DND-41 (cell line): ENCODE data around the gene ZNF800.

Source experiments
- ATAC-seq: fragments of 200-7000 bp; cut with Tn5 transposase; 3 replicates; pipeline ENCODE4 v1.9.1; 2021; ENCODE audit warnings: low read depth; ENCODE audit not compliant: insufficient read depth
- DNase-seq: peaks from one replicate; pipeline ENCODE4 v3.0.0-alpha.2; 2020
- H2AFZ ChIP-seq: 2 replicates; pipeline ENCODE4 v1.6.0; 2012; ENCODE audit warnings: low read depth, low read length
- H3K27ac ChIP-seq: 2 replicates; pipeline ENCODE4 v1.5.1; 2012; ENCODE audit warnings: low read length, inconsistent platforms
- H3K27me3 ChIP-seq: fragments of 200-600 bp; sonication (generic); 2 replicates; pipeline ENCODE4 v1.6.0; 2012; ENCODE audit warnings: low read length, mild to moderate bottlenecking, inconsistent platforms; ENCODE audit not compliant: insufficient read depth, poor library complexity
- H3K36me3 ChIP-seq: 2 replicates; pipeline ENCODE4 v1.5.1; 2012; ENCODE audit warnings: low read length, inconsistent platforms; ENCODE audit not compliant: insufficient read depth
- H3K4me1 ChIP-seq: 2 replicates; pipeline ENCODE4 v1.5.1; 2012; ENCODE audit warnings: mild to moderate bottlenecking, low read length; ENCODE audit not compliant: insufficient read depth
- H3K4me2 ChIP-seq: 2 replicates; pipeline ENCODE4 v1.6.0; 2012; ENCODE audit warnings: mild to moderate bottlenecking, moderate library complexity, low read length, inconsistent platforms; ENCODE audit not compliant: insufficient read depth
- H3K4me3 ChIP-seq, 2 experiments: fragments of 200-600 bp in 1 of 2; shearing (Covaris generic) in 1 of 2; 2 replicates each; pipeline ENCODE4 v1.5.1; 2012 to 2016; ENCODE audit warnings: inconsistent platforms in 2 of 2, low read length in 2 of 2, mild to moderate bottlenecking in 2 of 2, low read depth in 1 of 2, moderate library complexity in 1 of 2
- H3K79me2 ChIP-seq: 2 replicates; pipeline ENCODE4 v1.6.0; 2012; ENCODE audit warnings: low read length, inconsistent platforms; ENCODE audit not compliant: insufficient read depth
- H3K9ac ChIP-seq: 2 replicates; pipeline ENCODE4 v1.6.0; 2012; ENCODE audit warnings: low read depth, mild to moderate bottlenecking, inconsistent platforms, low read length, moderate library complexity
- H3K9me3 ChIP-seq: 2 replicates; pipeline ENCODE4 v1.5.1; 2012; ENCODE audit warnings: low read length, moderate library complexity, mild to moderate bottlenecking, inconsistent platforms; ENCODE audit not compliant: insufficient read depth, severe bottlenecking
- H4K20me1 ChIP-seq: 2 replicates; pipeline ENCODE4 v1.6.0; 2012; ENCODE audit warnings: low read length; ENCODE audit not compliant: insufficient read depth
- EZH2 ChIP-seq: IDR thresholded peaks from 3 replicates; pipeline ENCODE4 v1.6.1; 2012; ENCODE audit warnings: borderline replicate concordance, low read depth, mild to moderate bottlenecking, moderate library complexity, low read length, inconsistent platforms; ENCODE audit not compliant: severe bottlenecking
- TF ChIP-seq, protein P1 (sequence below): IDR thresholded peaks from 2 replicates; pipeline ENCODE4 v1.5.1; 2012; ENCODE audit warnings: borderline replicate concordance, low read length, moderate library complexity, mild to moderate bottlenecking; ENCODE audit not compliant: poor library complexity, severe bottlenecking; ENCODE audit errors: extremely low read depth

Gene ZNF800

GRCh38 chr7:127365164-127365956 lies 27.1 kb downstream of the ZNF800 start:
- H3K27me3 ChIP-seq = no peaks in the 10 kb centered on the region
- DNase-seq (no peak), ATAC-seq (no peak)
- no peak overlapping the region for H2AFZ ChIP-seq
- no peak for TF ChIP-seq EZH2
- TF ChIP-seq, protein P1, sequence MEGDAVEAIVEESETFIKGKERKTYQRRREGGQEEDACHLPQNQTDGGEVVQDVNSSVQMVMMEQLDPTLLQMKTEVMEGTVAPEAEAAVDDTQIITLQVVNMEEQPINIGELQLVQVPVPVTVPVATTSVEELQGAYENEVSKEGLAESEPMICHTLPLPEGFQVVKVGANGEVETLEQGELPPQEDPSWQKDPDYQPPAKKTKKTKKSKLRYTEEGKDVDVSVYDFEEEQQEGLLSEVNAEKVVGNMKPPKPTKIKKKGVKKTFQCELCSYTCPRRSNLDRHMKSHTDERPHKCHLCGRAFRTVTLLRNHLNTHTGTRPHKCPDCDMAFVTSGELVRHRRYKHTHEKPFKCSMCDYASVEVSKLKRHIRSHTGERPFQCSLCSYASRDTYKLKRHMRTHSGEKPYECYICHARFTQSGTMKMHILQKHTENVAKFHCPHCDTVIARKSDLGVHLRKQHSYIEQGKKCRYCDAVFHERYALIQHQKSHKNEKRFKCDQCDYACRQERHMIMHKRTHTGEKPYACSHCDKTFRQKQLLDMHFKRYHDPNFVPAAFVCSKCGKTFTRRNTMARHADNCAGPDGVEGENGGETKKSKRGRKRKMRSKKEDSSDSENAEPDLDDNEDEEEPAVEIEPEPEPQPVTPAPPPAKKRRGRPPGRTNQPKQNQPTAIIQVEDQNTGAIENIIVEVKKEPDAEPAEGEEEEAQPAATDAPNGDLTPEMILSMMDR = no peak
- H3K4me2 ChIP-seq = no peak overlapping the region
- H3K4me1 ChIP-seq = no peaks in the 10 kb centered on the region
- peaks cover 55% of the 10 kb centered on the region for H3K79me2 ChIP-seq
- no peak overlapping the region for H3K4me3 ChIP-seq
- H3K36me3 ChIP-seq = peaks cover 83% of the 10 kb centered on the region
- peaks cover 54% of the 10 kb centered on the region for H4K20me1 ChIP-seq
- H3K9me3 ChIP-seq = no peaks in the 10 kb centered on the region
- no peak overlapping the region for H3K9ac ChIP-seq
- H3K27ac ChIP-seq = no peak overlapping the region

DNA sequence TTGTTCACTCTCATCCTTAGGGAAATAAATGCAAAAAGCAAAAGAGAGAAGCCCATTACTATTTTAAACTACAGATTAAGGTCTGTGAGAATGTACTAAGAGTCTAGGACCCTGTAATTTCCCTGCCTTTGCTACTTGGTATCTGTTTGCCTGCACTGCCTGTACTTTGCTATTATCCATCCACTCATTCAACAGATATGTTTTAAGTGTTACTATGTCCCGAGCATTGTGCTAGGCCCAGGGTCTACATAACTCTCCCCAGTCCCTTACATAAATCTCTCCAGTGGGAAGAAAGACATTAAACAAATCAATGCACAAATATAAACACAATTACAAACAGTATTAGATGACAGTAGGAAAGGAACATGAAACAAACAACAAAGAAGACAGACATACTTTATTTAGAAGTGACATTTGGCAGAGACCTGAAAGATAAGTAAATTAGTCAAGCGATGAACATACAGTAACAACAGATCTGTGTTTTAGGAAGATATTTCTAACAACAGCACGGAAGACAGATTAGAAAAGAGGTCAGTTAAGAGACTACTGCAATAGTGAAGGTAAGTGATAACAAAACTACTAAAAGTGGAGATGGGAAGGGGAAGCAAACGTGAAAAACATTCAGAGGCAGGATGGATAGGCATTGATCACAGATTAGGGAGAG lies 30.0 kb downstream of the ZNF800 start:
- H3K27ac ChIP-seq = no peak overlapping the region
- H3K4me3 ChIP-seq = no peak overlapping the region
- H3K9me3 ChIP-seq = no peaks in the 10 kb centered on the region
- peaks cover 32% of the 10 kb centered on the region; the same call in 1 of the 2 replicates for H4K20me1 ChIP-seq
- no peaks in the 10 kb centered on the region for H3K27me3 ChIP-seq
- TF ChIP-seq EZH2 = no peak
- TF ChIP-seq, protein P1 = no peak
- DNase-seq (no peak), ATAC-seq (no peak)
- no peak overlapping the region for H2AFZ ChIP-seq
- H3K9ac ChIP-seq = no peak overlapping the region
- H3K36me3 ChIP-seq = peaks cover 66% of the 10 kb centered on the region
- no peak overlapping the region for H3K4me2 ChIP-seq
- peaks cover 49% of the 10 kb centered on the region for H3K79me2 ChIP-seq
- H3K4me1 ChIP-seq = no peaks in the 10 kb centered on the region

DNA sequence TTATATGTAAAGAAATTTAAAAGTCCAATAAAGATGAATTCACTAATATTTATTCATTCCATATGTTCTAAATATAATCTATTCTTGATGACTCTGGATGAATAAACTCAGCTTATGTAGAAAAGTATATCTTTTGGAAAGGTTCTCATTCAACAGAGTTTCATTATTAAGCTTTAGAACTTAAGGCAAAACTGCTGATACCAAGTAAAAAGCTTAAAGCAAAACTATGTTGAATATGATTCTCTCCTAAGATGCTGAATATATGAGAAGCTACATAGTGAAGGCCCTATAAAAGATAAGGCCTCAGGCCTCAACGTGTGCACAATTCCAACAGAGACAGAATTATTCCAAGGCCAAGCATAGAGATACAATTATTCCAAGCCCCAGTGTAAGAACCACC lies 30.8 kb downstream of the ZNF800 start:
- Histone ChIP-seq H2AFZ (no peak overlapping the region), H3K9ac (no peak overlapping the region), H3K4me2 (no peak overlapping the region), H3K79me2 (peaks cover 44% of the 10 kb centered on the region), H3K4me3 (no peak overlapping the region), H3K36me3 (peaks cover 67% of the 10 kb centered on the region), H3K4me1 (no peaks in the 10 kb centered on the region), H3K27me3 (no peaks in the 10 kb centered on the region), H3K9me3 (no peaks in the 10 kb centered on the region), H4K20me1 (peaks cover 30% of the 10 kb centered on the region; the same call in 1 of the 2 replicates), H3K27ac (no peak overlapping the region)
- TF ChIP-seq EZH2 = no peak
- TF ChIP-seq, protein P1 = no peak
- ATAC-seq (no peak), DNase-seq (no peak)
